ENCODE measurements around the gene RGS1. TPM values are rescaled to one million over a fixed set of nuclear protein-coding genes. Genes with fewer than 3 reads are reported as not detected.
"Not testable (repeated sequence)": the region's sequence is repeated elsewhere in the genome, so short reads cannot be mapped to it uniquely, and the experiment has no call there.

RGS1 gene, protein sequence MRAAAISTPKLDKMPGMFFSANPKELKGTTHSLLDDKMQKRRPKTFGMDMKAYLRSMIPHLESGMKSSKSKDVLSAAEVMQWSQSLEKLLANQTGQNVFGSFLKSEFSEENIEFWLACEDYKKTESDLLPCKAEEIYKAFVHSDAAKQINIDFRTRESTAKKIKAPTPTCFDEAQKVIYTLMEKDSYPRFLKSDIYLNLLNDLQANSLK
- total RNA-seq = 10 to 100 TPM; 67.3 to 69.2 TPM

DNA sequence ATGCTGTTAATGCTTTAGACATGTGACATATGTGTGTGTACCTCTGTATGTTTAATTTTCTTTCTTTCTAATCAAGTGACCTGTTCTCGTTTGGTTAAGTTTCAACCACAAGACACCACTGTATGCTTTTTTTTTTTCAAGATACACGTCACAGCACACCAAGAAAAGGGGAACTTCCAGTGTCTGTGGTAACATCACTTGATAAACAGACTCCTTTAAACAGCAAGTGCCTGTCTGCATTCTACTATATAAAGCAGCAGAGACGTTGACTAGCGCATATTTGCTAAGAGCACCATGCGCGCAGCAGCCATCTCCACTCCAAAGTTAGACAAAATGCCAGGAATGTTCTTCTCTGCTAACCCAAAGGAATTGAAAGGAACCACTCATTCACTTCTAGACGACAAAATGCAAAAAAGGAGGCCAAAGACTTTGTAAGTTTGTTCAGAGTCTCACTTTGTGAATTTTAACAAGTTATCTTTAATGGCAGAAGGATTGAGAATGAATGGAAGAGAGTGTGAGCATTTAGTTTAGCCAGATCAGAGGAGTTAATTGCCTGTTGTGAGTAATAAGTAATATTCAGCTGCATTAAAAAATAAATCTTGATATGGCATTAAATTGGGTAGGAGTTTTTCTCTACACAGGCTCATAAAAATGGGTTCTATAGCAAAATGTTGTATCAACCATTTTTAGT lies at the start of gene RGS1:
TSS of gene RGS1 (plus strand) at position 275 of the 691 bp plus-strand sequence. CDS start at position 295, 20 bp downstream.
- Mint-ChIP-seq H3K4me1 (peaks cover 84% of the 10 kb centered on the region), H3K4me3 (peak within 1 kb of the TSS; percentile 86)

DNA sequence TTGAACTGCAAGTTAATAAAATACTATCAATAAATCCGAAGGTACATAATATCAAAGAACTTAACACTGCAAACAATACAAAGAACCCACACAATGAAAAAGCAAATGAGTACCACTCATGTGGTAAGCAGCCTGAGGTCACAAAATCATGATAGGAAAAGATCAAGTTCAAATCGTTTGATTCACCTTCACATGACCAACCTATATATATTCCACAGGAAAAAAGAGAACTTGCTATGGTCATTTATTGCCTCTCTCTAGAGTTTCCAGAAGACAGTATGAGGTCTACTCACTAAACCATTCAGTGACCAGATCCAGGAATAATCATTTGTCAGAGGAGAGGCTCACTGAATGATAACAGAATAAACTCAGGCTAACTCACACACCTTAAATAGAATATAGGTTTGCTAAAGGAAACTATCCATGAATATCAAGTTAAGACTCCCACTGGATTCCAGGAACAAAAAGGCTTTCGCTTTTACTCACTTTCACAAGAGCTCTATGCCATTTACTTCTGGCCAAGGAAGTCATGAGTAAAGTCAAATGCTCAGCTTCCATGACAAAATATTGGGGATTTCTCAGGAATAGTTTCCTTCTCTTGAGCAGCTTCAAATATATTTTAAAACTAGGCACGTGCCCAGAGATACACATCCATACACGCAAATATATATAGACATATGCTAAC lies 48.3 kb upstream of the RGS1 start:
- ChIA-PET CTCF (no interaction called here), POLR2A (no interaction called here)
- no peak overlapping the region for H3K4me3 Mint-ChIP-seq

More for the DNA sequence above, at the start of gene RGS1:
- POLR2A ChIA-PET = interaction anchor here (1.2 to 1.9 kb wide), 2 partner anchors 29 to 59 kb away, joined by 5 to 6 read pairs; no protein-coding TSS in a partner anchor
- peaks cover 54% of the 10 kb centered on the region for H3K36me3 Mint-ChIP-seq (ENCODE audit: low read depth)
- DNase-seq = peak; percentile 71
- CTCF ChIA-PET = interaction anchor here (8.2 kb wide), 1 partner anchor 100 kb away, joined by 94 read pairs; no protein-coding TSS in a partner anchor
- H3K9me3 Mint-ChIP-seq = peaks cover 3% of the 10 kb centered on the region
- peak within 1 kb of the TSS; percentile 89 for H3K27ac Mint-ChIP-seq
- H3K27me3 Mint-ChIP-seq = no peaks in the 10 kb centered on the region

DNA sequence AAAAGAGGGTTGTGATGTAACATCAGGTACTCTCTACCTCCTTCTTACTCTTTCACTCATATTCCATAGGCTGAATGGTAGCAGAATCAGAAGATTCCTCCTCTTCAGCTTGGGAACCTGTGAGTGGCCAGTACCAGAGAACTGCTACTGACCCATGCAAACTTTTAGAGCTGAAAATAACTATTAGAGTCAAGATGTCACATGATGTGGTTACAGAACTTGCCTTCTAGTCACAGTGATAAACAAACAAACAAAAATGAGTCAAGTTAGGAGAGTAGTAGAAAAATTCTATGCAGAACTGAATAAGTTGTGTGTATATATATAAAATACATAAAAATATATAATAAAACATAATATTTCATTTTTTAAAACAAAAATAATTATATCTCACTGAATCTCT lies 47.6 kb upstream of the RGS1 start:
- H3K4me1 Mint-ChIP-seq = peaks cover 34% of the 10 kb centered on the region
- no peaks in the 10 kb centered on the region for H3K27me3 Mint-ChIP-seq
- H3K9me3 Mint-ChIP-seq = peaks cover 6% of the 10 kb centered on the region
- ChIA-PET POLR2A (interaction anchor here (1.2 to 2.4 kb wide), 2 partner anchors 12 to 18 kb away, joined by 4 to 9 read pairs; no protein-coding TSS in a partner anchor), CTCF (no interaction called here)
- no peak for DNase-seq
- H3K27ac Mint-ChIP-seq = no peak overlapping the region
- H3K4me3 Mint-ChIP-seq = no peak overlapping the region
- peaks cover 2% of the 10 kb centered on the region for H3K36me3 Mint-ChIP-seq (ENCODE audit: low read depth)

More for the DNA sequence above, 48.3 kb upstream of the RGS1 start:
- Mint-ChIP-seq H3K36me3 (ENCODE audit: low read depth) (peaks cover 2% of the 10 kb centered on the region), H3K27ac (no peak overlapping the region), H3K4me1 (peaks cover 35% of the 10 kb centered on the region), H3K27me3 (no peaks in the 10 kb centered on the region), H3K9me3 (peaks cover 4% of the 10 kb centered on the region)
- no peak for DNase-seq

DNA sequence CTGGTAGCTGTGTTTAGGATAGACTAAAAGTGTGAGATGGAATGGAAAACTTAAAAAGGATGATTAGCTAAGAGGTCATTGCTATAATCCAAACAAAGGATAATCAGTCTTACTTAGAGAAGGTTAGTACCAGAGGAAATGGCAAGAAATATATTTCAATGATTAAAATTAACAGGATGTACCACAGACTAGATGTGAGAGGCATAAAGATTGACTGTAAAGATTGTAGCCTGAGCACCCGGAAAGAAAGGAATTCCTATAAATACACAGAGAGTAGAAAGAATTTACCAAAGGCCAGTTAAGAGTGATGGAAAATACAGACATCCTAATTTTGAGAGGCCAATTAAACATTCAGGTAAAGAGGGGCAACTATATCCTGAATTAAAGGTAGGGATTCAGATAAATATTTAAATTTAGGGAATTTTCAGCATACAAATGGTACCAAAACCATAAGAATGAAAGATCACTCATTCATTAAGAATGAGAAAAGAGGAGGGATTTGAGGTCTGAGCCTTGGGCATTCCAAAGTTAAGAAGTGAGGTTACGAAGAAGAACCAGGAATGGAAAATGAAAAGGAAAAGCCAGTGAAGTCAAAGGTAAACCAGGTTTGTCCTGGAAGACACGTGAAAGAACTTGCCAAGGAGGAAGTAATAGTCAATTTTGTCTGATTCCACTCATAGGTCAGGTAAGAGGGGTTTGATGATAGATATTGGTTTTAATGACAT lies 46.4 kb upstream of the RGS1 start:
- Mint-ChIP-seq H3K27me3 (no peaks in the 10 kb centered on the region), H3K4me1 (peaks cover 37% of the 10 kb centered on the region), H3K27ac (no peak overlapping the region), H3K9me3 (peaks cover 9% of the 10 kb centered on the region), H3K36me3 (ENCODE audit: low read depth) (peaks cover 6% of the 10 kb centered on the region), H3K4me3 (no peak overlapping the region)
- POLR2A ChIA-PET = interaction anchor here (1.2 to 2.4 kb wide), 3 partner anchors 11 to 17 kb away, joined by 4 to 9 read pairs (median 8); no protein-coding TSS in a partner anchor
- CTCF ChIA-PET = interaction anchor here (0.6 kb wide), 1 partner anchor 583 kb away, joined by 3 read pairs; no protein-coding TSS in a partner anchor
- DNase-seq = no peak

DNA sequence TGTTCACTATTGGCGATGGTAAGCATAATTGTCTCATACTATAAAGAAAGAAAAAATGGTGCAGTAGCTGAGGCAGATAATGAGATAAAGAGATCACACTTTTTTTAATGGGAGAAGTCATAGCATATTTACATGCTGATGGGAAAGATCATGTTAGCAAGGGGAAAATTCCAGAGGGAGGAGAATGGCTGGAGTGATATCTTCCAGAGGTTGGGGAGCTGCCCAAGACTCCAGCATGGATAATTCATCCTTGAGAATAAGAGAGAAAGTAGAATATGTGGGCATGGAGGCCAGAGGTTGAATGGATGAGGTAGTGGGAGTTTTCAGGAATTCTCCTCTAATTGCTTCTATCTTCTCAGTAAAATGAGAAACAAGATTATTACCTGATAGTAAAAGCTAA lies 45.8 kb upstream of the RGS1 start:
- H3K4me1 Mint-ChIP-seq = peaks cover 33% of the 10 kb centered on the region
- no peaks in the 10 kb centered on the region for H3K27me3 Mint-ChIP-seq
- H3K36me3 Mint-ChIP-seq (ENCODE audit: low read depth) = peaks cover 6% of the 10 kb centered on the region
- no peak for DNase-seq
- peaks cover 9% of the 10 kb centered on the region for H3K9me3 Mint-ChIP-seq
- POLR2A ChIA-PET = interaction anchor here (1.3 to 2.4 kb wide), 2 partner anchors 13 to 16 kb away, joined by 8 to 9 read pairs; no protein-coding TSS in a partner anchor
- H3K27ac Mint-ChIP-seq = no peak overlapping the region
- no peak overlapping the region for H3K4me3 Mint-ChIP-seq
- CTCF ChIA-PET = interaction anchor here (0.6 kb wide), 1 partner anchor 582 kb away, joined by 3 read pairs; no protein-coding TSS in a partner anchor

DNA sequence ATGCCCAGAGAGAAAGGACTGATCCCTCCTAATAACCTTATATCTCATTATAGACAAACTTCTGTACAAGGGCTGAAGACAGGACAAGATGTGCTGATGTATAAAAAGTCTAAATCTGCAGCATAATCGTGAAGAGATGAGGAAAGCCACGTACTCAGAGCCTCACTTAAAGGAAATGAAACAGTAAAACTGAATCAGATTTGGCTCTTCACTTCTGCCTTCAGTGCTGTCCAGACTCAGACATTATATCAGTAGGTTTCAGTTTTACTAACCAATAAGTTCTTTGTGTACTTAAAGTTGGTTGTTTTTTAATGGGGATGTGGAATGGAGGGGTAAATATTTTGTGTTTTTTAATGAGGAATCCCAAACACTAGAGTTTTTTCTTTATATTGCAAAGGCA lies 45.3 kb upstream of the RGS1 start:
- Mint-ChIP-seq H3K4me1 (peaks cover 35% of the 10 kb centered on the region), H3K36me3 (ENCODE audit: low read depth) (peaks cover 5% of the 10 kb centered on the region), H3K27me3 (no peaks in the 10 kb centered on the region), H3K9me3 (peaks cover 9% of the 10 kb centered on the region), H3K4me3 (no peak overlapping the region), H3K27ac (peak overlapping the region; percentile 40)
- DNase-seq = no peak
- ChIA-PET CTCF (interaction anchor here (0.6 kb wide), 1 partner anchor 582 kb away, joined by 3 read pairs; no protein-coding TSS in a partner anchor), POLR2A (interaction anchor here (1.3 to 2.4 kb wide), 2 partner anchors 14 to 16 kb away, joined by 8 to 9 read pairs; no protein-coding TSS in a partner anchor)

DNA sequence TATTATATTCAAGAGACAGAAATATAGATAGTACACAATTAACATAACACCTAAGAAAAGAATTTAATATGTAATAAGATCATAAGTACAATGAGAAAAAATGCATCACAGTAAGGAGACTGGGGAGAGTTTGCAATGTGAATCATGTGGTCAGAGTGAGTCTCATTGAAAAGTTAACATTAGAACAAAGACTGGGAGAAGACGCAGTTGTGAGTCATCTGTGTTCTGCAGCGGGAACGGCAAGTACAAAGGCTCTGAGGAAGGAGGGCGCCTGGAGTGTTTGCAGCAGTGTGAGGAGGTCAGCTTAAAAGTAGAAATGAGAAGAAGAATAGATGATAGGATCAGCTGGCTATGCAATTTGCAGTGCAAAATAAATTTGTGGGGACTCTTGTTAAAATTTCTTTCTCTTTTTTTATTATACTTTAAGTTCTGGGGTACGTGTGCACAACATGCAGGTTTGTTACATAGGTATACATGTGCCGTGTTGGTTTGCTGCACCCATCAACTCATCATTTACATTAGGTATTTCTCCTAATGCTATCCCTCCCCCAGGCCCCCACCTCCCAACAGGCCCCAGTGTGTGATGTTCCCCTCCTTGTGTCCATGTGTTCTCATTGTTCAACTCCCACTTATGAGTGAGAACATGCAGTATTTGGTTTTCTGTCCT lies 44.4 kb upstream of the RGS1 start:
- H3K4me1 Mint-ChIP-seq = peaks cover 40% of the 10 kb centered on the region
- H3K27me3 Mint-ChIP-seq; H3K36me3 Mint-ChIP-seq (ENCODE audit: low read depth); CTCF ChIA-PET; H3K9me3 Mint-ChIP-seq; H3K4me3 Mint-ChIP-seq; H3K27ac Mint-ChIP-seq: not testable (repeated sequence)
- DNase-seq = peak; percentile 37
- POLR2A ChIA-PET = interaction anchor here (1.0 kb wide), 1 partner anchor 19 kb away, joined by 3 read pairs; no protein-coding TSS in a partner anchor

DNA sequence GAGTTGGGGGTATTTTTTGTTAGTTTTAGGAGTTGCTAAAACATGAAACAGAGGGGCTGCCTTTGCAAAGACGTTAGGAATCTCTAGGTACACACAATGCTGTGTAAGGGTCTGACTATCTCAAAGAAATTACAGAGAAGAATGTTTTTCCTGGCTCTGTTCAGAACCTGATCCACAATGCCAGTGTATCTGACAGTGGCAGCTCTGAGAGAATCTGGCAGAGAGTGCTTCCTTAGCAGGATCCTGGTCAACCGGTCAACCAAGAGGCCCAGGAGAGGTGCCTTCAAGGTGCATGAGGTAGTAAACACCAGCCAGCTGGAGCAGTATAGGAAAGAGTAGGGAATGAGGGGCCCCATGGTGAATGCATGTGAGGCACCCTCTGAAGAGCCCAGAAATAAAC lies 40.9 kb upstream of the RGS1 start:
- peaks cover 17% of the 10 kb centered on the region for H3K36me3 Mint-ChIP-seq (ENCODE audit: low read depth)
- H3K27ac Mint-ChIP-seq = no peak overlapping the region
- ChIA-PET POLR2A (interaction anchor here (0.6 to 1.5 kb wide), 2 partner anchors 12 to 551 kb away, joined by 3 to 4 read pairs; no protein-coding TSS in a partner anchor), CTCF (no interaction called here)
- H3K27me3 Mint-ChIP-seq = no peaks in the 10 kb centered on the region
- DNase-seq = no peak
- H3K4me1 Mint-ChIP-seq = peaks cover 63% of the 10 kb centered on the region
- peaks cover 16% of the 10 kb centered on the region for H3K9me3 Mint-ChIP-seq
- no peak overlapping the region for H3K4me3 Mint-ChIP-seq

DNA sequence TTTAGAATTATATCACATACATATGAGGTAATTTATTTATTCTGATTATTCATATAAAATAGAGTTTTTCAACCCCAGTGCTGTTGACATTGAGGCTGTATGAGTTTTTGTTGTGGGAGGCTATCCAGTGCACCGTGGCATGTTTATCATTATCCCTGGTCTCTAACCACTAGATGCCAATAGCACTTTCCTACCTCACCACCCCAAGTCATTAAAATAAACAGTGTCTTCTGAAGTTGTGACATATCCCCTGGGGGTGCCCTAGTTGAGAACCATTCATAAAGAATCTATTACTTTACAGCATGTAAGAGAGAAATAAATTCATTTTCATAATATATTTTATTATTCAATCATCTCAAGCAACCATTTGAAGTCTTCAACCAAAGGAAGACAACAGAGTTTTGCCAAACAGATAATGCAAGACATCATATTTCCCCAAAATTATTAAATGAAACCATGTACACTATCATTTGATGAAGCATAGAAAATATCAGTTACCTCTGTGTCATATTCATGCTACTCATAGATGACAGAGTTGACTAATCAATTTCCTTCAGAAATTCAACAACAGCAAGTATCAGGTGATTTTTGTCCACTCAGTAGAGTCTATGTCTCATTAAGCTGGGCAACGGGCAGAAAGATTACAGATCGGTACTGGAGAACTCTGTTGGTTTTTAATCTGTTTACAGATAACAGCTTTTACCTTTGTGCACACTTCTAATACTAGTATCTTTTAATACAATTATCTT lies 39.5 kb upstream of the RGS1 start:
- Mint-ChIP-seq H3K27ac (no peak overlapping the region), H3K9me3 (peaks cover 15% of the 10 kb centered on the region), H3K4me3 (no peak overlapping the region), H3K4me1 (peaks cover 63% of the 10 kb centered on the region), H3K36me3 (ENCODE audit: low read depth) (peaks cover 17% of the 10 kb centered on the region), H3K27me3 (no peaks in the 10 kb centered on the region)
- POLR2A ChIA-PET = interaction anchor here (0.6 kb wide), 1 partner anchor 16 kb away, joined by 3 read pairs; no protein-coding TSS in a partner anchor
- CTCF ChIA-PET = no interaction called here
- DNase-seq = no peak

DNA sequence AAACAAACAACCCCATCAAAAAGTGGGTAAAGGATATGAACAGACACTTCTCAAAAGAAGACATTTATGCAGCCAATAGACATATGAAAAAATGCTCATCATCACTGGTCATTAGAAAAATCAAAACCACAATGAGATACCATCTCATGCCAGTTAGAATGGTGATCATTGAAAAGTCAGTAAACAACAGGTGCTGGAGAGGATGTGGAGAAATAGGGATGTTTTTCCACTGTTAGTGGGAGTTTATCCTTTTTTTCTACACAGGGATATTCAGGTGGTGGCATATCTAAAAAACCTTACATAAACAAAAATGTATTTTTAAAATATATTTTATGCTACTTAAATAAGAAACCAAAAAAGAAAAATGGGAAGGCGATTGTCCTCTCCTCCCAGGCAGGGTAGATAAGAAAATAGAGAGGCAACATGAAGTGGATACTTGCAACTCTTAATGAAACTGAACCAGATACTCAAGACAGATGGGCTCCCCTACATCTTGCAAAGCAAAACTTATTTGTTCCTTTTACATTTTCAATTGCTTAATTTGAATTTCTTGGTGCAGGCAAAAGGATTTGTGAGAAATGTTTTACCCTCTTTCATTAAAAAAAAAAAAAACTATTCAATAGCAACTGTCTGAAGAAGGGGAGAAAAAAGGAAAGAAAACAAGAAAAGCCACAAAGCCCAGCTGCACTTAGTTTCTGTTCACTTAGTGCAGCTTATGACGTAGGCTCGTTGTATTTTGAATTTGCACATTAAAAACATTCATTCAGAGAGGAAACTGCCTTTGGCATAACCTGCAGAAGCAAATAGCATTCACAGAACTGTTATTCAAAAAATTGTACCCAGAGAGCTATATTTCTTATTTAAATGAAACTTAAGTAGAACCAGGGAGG lies 36.9 kb upstream of the RGS1 start:
- no peaks in the 10 kb centered on the region for H3K27me3 Mint-ChIP-seq
- DNase-seq = no peak
- peak overlapping the region; percentile 83 for H3K27ac Mint-ChIP-seq
- ChIA-PET POLR2A (interaction anchor here (1.0 to 2.1 kb wide), 11 partner anchors 10 to 520 kb away, joined by 3 to 17 read pairs (median 5); partner anchors contain the start of genes RO60 and UCHL5), CTCF (interaction anchor here (0.7 to 1.8 kb wide), 8 partner anchors 12 to 520 kb away, joined by 3 to 8 read pairs (median 4); no protein-coding TSS in a partner anchor)
- H3K9me3 Mint-ChIP-seq = peaks cover 8% of the 10 kb centered on the region
- peaks cover 69% of the 10 kb centered on the region for H3K4me1 Mint-ChIP-seq
- peak overlapping the region; percentile 20 for H3K4me3 Mint-ChIP-seq
- H3K36me3 Mint-ChIP-seq (ENCODE audit: low read depth) = peaks cover 14% of the 10 kb centered on the region

Data from activated CD4-positive, alpha-beta memory T cell treated with anti-CD3 and anti-CD28 coated beads, Interleukin-2, amount 10 ng/mL, durations not matched to agents 7 days and 5 days (primary cell).